NB4 (cell line): ENCODE measurements around the gene CLEC4M.
"Not testable (repeated sequence)": the region's sequence is repeated elsewhere in the genome, so short reads cannot be mapped to it uniquely, and the experiment has no call there.

Experiments
- DNase-seq: peaks from one replicate; pipeline ENCODE4 v3.0.0; 2010; ENCODE audit warnings: low read depth
- H3K4me3 ChIP-seq: one replicate; pipeline ENCODE4 v1.5.1; 2011; ENCODE audit warnings: mild to moderate bottlenecking, low read depth, low read length, moderate library complexity
- CTCF ChIP-seq: IDR thresholded peaks from one replicate; pipeline ENCODE4 v1.5.1; 2012; ENCODE audit warnings: low read depth, low read length
- MAX ChIP-seq: IDR thresholded peaks from 2 replicates; pipeline ENCODE4 v1.6.1; 2011; ENCODE audit warnings: low read depth, low read length
- MYC ChIP-seq: IDR thresholded peaks from 2 replicates; pipeline ENCODE4 v1.6.1; 2011; ENCODE audit warnings: low read depth, low read length
- POLR2A ChIP-seq: IDR thresholded peaks from 2 replicates; pipeline ENCODE4 v1.6.1; 2011; ENCODE audit warnings: mild to moderate bottlenecking; ENCODE audit not compliant: insufficient read length; ENCODE audit errors: extremely low read depth

Gene CLEC4M

GRCh38 chr19:7742991-7743390, 20.1 kb upstream of the CLEC4M start:
- TF ChIP-seq MYC (no peak), POLR2A (no peak), CTCF (no peak), MAX (no peak)
- H3K4me3 ChIP-seq, result no peak overlapping the region
- DNase-seq, result no peak

- H3K4me3 ChIP-seq, result no peak overlapping the region
- DNase-seq, result no peak
- TF ChIP-seq MAX (no peak), POLR2A (no peak), MYC (no peak), CTCF (no peak)
Observed at GRCh38 chr19:7743425-7743841, 19.6 kb upstream of the CLEC4M start.

GRCh38 chr19:7744199-7744786, 18.8 kb upstream of the CLEC4M start:
- no peak for DNase-seq
- TF ChIP-seq MYC, result no peak
- TF ChIP-seq CTCF, result no peak
- TF ChIP-seq MAX, result no peak
- no peak for TF ChIP-seq POLR2A
- no peak overlapping the region for H3K4me3 ChIP-seq

GRCh38 chr19:7744871-7745650, 18.0 kb upstream of the CLEC4M start:
- H3K4me3 ChIP-seq, result no peak overlapping the region
- no peak for DNase-seq
- TF ChIP-seq POLR2A (no peak), MYC (no peak), CTCF (no peak), MAX (no peak)

- DNase-seq, H3K4me3 ChIP-seq: not testable (repeated sequence)
Observed at GRCh38 chr19:7746306-7746705, 16.7 kb upstream of the CLEC4M start.
